Colonic mucosa (tissue), 4 donors: ENCODE measurements around the gene CCDC61. TPM values are rescaled to one million over a fixed set of nuclear protein-coding genes. Genes with fewer than 3 reads are reported as not detected.

ENCODE experiments used
- DNase-seq: peaks from one replicate; pipeline ENCODE4 v3.0.0-alpha.2; 2020
- H3K27ac ChIP-seq: fragments of 200-600 bp; one replicate; pipeline ENCODE4 v1.8.0; 2021
- H3K27me3 ChIP-seq: fragments of 200-600 bp; one replicate; pipeline ENCODE4 v1.8.0; 2021
- H3K36me3 ChIP-seq: fragments of 200-600 bp; one replicate; pipeline ENCODE4 v1.8.0; 2021
- H3K4me1 ChIP-seq: fragments of 200-600 bp; one replicate; pipeline ENCODE4 v1.8.0; 2021; ENCODE audit warnings: mild to moderate bottlenecking
- H3K4me3 ChIP-seq: fragments of 200-600 bp; one replicate; pipeline ENCODE4 v1.8.0; 2021
- H3K9ac ChIP-seq, 2 donors: one replicate each; pipeline ENCODE4 v1.7.0; 2013; ENCODE audit warnings: control low read depth in 2 of 2, low read depth in 2 of 2, low read length in 2 of 2
- H3K9me3 ChIP-seq: fragments of 200-600 bp; one replicate; pipeline ENCODE4 v1.8.0; 2021
- CTCF ChIP-seq: fragments of 200-600 bp; IDR thresholded peaks from one replicate; pipeline ENCODE4 v1.8.0; 2022; ENCODE audit warnings: antibody characterized with exemption, mild to moderate bottlenecking
- intact Hi-C: fragments of 100-400 bp; cut with DNase I; formaldehyde crosslinking; loops from one replicate; pipeline ENCODE4 v1.14.1; 2022
- total RNA-seq, 2 donors: library from RNA; stranded (reverse); fragmentation: NEBNext Ultra II Directional in 1 of 2; extraction: Animal tissue kit (Norgen Biotek cat#: 25700) in 1 of 2; gene quantifications; one replicate each; pipeline ENCODE4 v1.2.1, GENCODE V29; 2021
- donor health status: healthy.
- donor health status: DM: no; HTN: no; CAD: no.
- donor health status: DM: no; HTN: no; CAD: no.

CCDC61 gene
- total RNA-seq, 2 donors from 2014 or later = 14.4 to 32.2 TPM

- no peaks in the 10 kb centered on the region for H3K4me1 ChIP-seq
- no peaks in the 10 kb centered on the region for H3K36me3 ChIP-seq
- H3K9me3 ChIP-seq = no peaks in the 10 kb centered on the region
- DNase-seq = no peak
- no peak overlapping the region for H3K27ac ChIP-seq
- H3K9ac ChIP-seq = no peak overlapping the region
- no peak overlapping the region for H3K4me3 ChIP-seq
- intact Hi-C loops = no loop called here
- H3K27me3 ChIP-seq = no peaks in the 10 kb centered on the region
- no peak for TF ChIP-seq CTCF
Measured at GRCh38 chr19:45990113-45990728, 5.0 kb upstream of the CCDC61 start.

GRCh38 chr19:45994456-45994997 lies 740 bp upstream of the CCDC61 start:
- Histone ChIP-seq H3K9me3 (no peaks in the 10 kb centered on the region), H3K9ac (peak overlapping the region in 1 of 2 donors; percentile 55), H3K27ac (no peak overlapping the region), H3K36me3 (no peaks in the 10 kb centered on the region), H3K4me1 (no peaks in the 10 kb centered on the region), H3K4me3 (peak overlapping the region; percentile 36), H3K27me3 (no peaks in the 10 kb centered on the region)
- DNase-seq = no peak
- no peak for TF ChIP-seq CTCF
- intact Hi-C loops = no loop called here

- no peak for TF ChIP-seq CTCF
- intact Hi-C loops = no loop called here
- DNase-seq = no peak
Measured at GRCh38 chr19:45995715-45996385, 583 bp downstream of the CCDC61 start.

GRCh38 chr19:45996933-45997332 lies 1.7 kb downstream of the CCDC61 start:
- Histone ChIP-seq H3K4me3 (no peak overlapping the region), H3K36me3 (no peaks in the 10 kb centered on the region), H3K9me3 (no peaks in the 10 kb centered on the region), H3K27ac (no peak overlapping the region), H3K9ac (no peak overlapping the region), H3K27me3 (no peaks in the 10 kb centered on the region), H3K4me1 (no peaks in the 10 kb centered on the region)
- no peak for TF ChIP-seq CTCF
- intact Hi-C loops = no loop called here
- no peak for DNase-seq

More at GRCh38 chr19:45995715-45996385, 583 bp downstream of the CCDC61 start:
- Histone ChIP-seq H3K36me3 (no peaks in the 10 kb centered on the region), H3K27me3 (no peaks in the 10 kb centered on the region), H3K4me1 (no peaks in the 10 kb centered on the region), H3K9ac (peak overlapping the region; percentile 89 to 90), H3K9me3 (no peaks in the 10 kb centered on the region), H3K4me3 (peak overlapping the region; percentile 87), H3K27ac (peak overlapping the region; percentile 45)

- Histone ChIP-seq H3K9ac (no peak overlapping the region), H3K36me3 (no peaks in the 10 kb centered on the region), H3K27ac (no peak overlapping the region), H3K4me3 (no peak overlapping the region), H3K4me1 (no peaks in the 10 kb centered on the region), H3K27me3 (no peaks in the 10 kb centered on the region), H3K9me3 (no peaks in the 10 kb centered on the region)
- DNase-seq = no peak
- intact Hi-C loops = no loop called here
- TF ChIP-seq CTCF = no peak
Measured at GRCh38 chr19:45998834-45999233, 3.6 kb downstream of the CCDC61 start.
